ENCODE measurements around the gene SKI.

DNA sequence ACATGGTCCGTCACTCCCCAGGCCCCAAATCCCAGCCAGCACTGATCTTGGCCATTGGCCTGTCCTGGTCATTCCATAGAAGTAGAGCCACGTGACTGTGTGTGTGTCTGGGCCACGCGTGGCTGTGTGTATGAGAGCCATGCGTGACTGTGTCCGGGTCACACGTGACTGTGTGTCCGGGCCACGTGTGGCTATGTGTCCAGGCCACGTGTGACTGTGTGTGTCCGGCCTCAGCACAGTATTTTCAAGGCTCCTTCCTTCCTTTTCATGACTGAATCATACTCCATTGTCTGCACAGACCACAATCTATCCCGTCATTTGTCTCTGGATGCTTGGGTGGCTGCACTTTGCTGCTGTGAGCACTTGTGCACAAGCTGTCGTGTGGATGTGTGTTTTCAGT is 67.4 kb downstream of the SKI start:
- no peak for TF ChIP-seq CTCF (IDR thresholded peaks at IDR 0.05; ENCODE audit: low read depth, low read length)
- no peak for TF ChIP-seq POLR2A (IDR thresholded peaks at IDR 0.05; ENCODE audit: extremely low read depth, insufficient read length)
- no peak for TF ChIP-seq MAX (IDR thresholded peaks at IDR 0.05; ENCODE audit: low read depth, low read length)
